CD4-positive, alpha-beta T cell treated with Interferon gamma for 1 hour (primary cell): Measurements from ENCODE around the gene DHRS1.

Experiments
- DNase-seq: peaks from one replicate; pipeline ENCODE4 v3.0.0-alpha.2; 2020

DHRS1 gene

GRCh38 chr14:24280797-24281460 is 18.7 kb downstream of the DHRS1 start:
- DNase-seq, result no peak

- peak; percentile 61 for DNase-seq
These were observed 20.0 kb downstream of the DHRS1 start for GRCh38 chr14:24279301-24280186.

GRCh38 chr14:24278424-24278823 is 21.2 kb downstream of the DHRS1 start:
- DNase-seq, result no peak

DNA sequence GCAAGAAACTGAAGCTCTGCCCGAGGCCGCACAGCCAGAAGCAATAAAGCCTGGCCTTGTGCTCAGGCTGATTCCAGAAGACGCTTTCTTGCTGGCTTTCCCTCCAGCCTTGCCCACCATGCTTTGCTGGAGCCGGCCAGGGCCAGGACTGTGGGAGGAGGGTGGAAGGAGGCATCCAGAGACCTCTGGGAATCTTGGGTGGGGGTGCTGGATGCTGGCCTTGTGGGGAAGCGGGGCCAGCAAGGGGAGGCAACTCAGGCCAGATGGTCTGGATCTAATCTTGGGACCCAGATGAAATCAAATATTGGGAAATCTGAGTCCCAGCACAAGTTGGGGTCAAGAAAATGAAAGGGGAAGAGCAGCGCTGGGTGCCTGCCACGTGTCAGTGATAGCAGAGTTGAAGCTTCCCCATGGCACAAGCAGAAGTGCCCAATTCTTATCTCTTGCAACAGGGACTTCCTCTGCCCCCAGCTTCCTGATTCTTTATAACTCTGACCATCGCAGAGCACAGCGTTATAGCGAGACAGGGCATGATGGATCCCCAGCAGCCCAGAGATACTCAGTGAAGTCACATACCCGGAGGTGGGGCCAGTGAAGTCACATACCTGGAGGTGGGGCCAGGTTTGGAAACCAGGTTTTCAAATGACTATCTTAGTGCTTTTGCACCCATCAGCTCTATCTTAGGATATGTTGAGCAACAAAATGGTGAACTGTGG is 21.8 kb downstream of the DHRS1 start:
- DNase-seq, result peak; percentile 53

- no peak for DNase-seq
These were observed 22.5 kb downstream of the DHRS1 start for GRCh38 chr14:24277071-24277470.

- peak; percentile 48 for DNase-seq
These were observed 25.5 kb downstream of the DHRS1 start for GRCh38 chr14:24274101-24274543.

- DNase-seq, result no peak
These were observed 26.1 kb downstream of the DHRS1 start for GRCh38 chr14:24273422-24273998.

DNA sequence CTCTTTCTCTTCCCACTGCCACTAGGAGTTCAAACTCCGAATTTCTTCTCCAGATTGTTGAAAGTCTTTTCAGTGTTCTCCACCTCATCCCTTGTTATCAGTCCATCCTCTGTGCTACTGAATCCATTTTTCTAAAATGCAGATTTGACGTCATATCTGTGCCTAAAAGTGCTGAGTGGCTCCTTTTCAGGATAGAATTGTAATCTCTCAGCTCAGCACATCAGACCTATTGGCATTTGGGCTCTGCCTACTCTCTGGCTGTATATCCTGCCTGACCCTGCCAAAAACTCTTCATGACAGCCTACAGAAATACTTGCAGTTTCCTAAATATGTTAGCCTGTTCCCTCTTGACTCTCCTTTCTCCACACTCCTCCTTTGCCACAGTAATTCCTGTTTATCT is 27.1 kb downstream of the DHRS1 start:
- DNase-seq, result no peak

DNA sequence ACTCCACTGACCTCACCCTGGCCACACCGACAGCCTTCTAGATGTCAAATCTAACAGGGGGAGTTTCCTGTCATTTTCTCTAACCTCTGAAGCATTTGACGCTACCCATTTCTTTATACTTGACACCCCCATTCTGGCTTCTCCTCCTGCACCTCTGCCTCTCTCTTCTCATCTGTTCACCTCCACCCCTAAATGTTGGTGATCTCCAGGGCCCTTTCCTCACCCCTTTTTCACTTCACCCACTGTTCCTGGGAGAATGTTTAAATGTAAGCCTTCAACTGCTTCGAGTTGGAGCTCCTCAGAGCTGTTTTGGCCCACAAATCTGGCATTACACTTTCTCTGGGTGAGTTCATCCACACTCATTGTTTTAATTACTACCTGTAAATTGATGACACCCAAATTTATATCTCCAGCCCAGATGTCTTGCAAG is 27.7 kb downstream of the DHRS1 start:
- DNase-seq, result no peak

GRCh38 chr14:24271134-24271833 is 28.3 kb downstream of the DHRS1 start, which contains the start of gene RABGGTA:
Gene RABGGTA (minus strand): TSS chr14:24271597. CDS start chr14:24271115, 482 bp downstream.
- DNase-seq, result peak; percentile 96

GRCh38 chr14:24270537-24271133 is 28.9 kb downstream of the DHRS1 start:
- DNase-seq, result no peak

DNA sequence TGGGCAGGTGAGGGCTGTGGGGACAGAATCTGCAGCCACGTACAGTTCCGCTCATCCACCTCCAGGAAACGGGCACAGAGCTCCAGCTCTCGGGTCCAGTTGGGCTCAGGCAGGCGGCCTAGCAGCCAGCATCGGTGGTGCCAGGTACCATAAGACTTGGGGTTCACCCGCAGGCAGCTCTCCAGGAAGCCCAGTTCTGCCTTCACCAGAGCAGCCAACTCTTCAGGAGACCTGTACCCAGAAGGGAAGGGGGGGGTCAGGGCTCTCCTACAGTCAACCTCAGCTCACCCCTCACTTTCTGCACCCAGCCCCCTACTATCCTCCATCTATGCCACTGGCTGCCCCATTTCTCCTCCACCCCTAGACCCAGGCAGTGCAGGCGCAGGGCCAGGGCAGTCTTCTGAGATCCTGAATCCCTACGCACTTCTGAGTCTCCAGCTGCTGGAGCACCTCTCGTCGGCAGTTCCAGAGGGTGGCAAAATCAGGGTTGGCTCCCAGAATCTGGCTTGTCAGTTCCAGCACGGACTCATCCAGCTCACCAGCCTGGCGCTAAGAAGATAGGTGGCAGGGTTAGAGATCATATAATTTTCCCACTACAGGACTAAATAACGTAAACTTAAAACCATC is 29.6 kb downstream of the DHRS1 start:
- no peak for DNase-seq

DNA sequence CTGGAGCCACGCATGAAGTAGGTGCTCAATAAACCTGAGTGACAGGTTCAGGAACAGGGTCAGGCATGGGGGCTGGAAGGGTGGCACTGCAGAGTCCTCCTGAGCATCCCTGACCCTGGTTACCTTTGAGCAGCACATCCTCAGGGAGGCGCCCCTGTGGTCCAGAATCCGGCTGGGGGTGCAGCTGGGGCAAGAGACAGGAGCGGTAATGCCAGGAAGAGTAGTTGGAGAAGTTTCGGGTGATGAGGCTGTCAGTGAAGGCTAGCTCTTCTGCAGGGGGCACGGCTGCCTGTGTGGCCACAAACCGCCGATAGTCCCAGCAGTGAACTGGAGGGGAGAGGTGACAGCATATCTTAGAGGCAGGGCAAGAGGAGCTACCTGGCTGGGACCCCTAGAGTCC is 30.2 kb downstream of the DHRS1 start:
- DNase-seq, result no peak

- DNase-seq, result no peak
These were observed 31.4 kb downstream of the DHRS1 start for GRCh38 chr14:24268225-24268624.

DNA sequence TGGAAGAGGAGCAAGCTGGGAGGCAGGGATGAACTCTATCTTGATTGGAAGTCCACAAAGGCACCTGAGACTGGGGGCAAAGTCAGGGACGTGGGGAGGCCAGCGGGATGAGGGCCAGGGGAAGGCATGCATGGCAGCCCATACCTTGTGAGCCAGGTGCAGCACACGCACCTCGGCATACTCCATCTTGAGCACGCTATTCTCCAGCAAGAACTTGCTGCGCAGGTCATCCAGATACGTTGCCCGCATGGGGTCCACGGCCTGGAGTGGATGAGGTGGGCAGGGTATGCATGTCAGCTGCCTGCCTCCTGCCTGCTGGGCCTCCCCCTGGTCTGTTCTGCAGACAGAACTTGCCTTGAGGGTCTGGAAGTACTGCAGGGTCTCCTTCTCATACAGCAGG is 32.1 kb downstream of the DHRS1 start:
- DNase-seq, result no peak

DNA sequence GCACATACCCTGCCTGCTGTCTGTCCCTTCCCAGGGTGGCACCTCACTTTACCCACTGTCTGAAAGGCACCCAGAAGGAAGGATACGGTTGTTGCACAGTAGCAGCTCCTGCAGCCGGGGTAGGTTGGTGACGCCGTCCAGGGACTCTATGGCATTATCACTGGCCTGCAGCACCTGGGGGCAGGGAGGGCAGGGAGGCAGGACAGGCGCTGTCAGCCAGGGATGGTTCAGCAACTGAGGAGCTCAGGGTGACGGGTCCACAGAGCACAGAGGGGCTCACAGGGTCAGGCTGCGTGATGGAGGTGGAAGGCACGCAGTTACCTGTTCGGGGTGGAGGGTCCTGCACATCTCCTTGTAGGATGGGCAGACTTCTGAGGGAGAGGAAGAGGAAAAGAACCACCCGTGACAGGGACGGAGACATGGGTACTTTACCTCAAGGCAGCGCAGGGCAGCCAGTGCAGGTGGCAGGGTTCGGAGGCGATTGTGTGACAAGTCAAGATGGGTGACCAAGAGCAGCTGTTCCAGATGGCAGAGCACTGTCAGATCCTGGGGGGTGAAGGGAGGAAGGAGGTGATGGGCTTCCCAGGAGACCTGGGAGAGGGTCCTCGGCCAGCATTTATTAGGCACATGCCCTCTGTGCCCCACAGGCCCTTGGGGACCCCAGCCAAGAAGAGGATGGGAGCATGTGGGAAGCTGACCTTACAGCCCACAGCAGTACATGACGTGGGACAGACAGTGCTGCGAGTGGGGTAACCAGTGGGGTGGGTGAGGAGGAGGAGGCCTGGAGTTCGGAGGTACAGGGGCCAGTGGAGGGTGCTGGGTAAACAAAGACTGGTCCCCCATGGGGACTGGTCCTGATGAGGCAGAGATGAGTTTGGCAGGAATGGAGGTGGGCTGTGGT is 33.0 kb downstream of the DHRS1 start:
- DNase-seq, result no peak

GRCh38 chr14:24264298-24264697 is 35.3 kb downstream of the DHRS1 start:
- no peak for DNase-seq

- DNase-seq, result no peak
These were observed 35.7 kb downstream of the DHRS1 start for GRCh38 chr14:24263848-24264247.

- DNase-seq, result no peak
These were observed 36.5 kb downstream of the DHRS1 start, which contains the start of gene TGM1 for GRCh38 chr14:24262821-24263733. Gene TGM1 (minus strand): TSS chr14:24263177. CDS start chr14:24262352, 825 bp downstream.
